HG03039 (cell line): ENCODE measurements around the gene ZNF586.
"Not testable (repeated sequence)": the region's sequence is repeated elsewhere in the genome, so short reads cannot be mapped to it uniquely, and the experiment has no call there.

Source experiments
- ATAC-seq: cut with Tn5 transposase; IDR thresholded peaks from one replicate; pipeline ENCODE4 v1.9.1; 2021; ENCODE audit warnings: mild to moderate bottlenecking, moderate library complexity; ENCODE audit not compliant: unreplicated experiment

Gene ZNF586

DNA sequence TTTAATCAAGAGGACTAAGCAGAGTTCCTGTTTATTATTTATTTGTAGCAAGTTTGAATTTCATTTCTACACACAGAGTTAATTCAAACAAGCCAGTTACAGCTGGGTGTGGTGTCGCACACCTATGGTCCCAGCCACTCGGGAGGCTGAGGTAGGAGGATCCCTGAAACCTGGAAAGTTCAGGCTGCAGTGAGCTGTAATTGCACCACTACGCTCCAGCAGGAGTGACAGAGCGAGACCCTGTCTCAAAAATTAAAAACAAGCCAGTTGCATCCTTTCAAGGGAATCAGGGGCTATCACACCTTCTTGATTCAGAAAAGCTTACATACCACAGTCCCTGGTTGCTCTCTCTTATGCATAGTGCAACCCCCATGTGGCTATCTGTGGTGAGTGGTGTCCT lies 19.8 kb downstream of the ZNF586 start:
- no peak for ATAC-seq

- not testable (repeated sequence) for ATAC-seq
Observed at GRCh38 chr19:57796580-57796979, 27.1 kb downstream of the ZNF586 start.

GRCh38 chr19:57800696-57801095 lies 31.2 kb downstream of the ZNF586 start:
- no peak for ATAC-seq

- ATAC-seq = no peak
Observed at GRCh38 chr19:57802269-57802668, 32.8 kb downstream of the ZNF586 start.

GRCh38 chr19:57803265-57803593 lies 33.8 kb downstream of the ZNF586 start:
- ATAC-seq = no peak

GRCh38 chr19:57803594-57804325 lies 34.3 kb downstream of the ZNF586 start:
- ATAC-seq = no peak

- no peak for ATAC-seq
Observed at GRCh38 chr19:57807541-57807940, 38.1 kb downstream of the ZNF586 start.

DNA sequence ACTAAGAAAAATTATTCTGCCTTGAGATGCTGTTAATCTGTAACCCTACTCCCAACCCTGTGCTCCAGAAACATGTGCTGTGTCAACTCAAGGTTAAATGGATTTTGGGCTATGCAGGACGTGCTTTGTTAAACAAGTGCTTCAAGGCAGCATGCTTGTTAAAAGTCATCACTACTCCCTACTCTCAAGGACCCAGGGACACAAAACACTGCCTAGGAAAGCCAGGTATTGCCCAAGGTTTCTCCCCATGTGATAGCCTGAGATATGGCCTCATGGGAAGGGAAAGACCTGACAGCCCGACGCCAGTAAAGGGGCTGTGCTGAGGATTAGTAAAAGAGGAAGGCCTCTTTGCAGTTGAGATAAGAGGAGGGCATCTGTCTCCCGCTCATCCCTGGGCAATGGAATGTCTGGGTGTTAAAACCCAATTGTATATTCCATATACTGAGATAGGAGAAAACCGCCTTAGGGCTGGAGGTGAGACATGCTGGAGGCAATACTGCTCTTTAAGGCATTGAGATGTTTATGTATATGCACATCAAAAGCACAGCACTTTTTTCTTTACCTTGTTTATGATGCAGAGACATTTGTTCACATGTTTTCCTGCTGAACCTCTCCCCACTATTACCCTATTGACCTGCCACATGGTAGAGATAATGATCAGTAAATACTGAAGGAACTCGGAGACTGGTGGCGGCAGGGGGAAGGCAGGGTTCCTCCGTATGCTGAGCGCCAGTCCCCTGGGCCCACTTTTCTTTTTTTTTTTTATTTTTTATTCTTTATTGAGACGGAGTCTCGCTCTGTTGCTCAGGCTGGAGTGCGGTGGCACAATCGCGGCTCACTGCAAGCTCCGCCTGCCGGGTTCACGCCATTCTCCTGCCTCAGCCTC lies 41.2 kb downstream of the ZNF586 start:
- not testable (repeated sequence) for ATAC-seq

DNA sequence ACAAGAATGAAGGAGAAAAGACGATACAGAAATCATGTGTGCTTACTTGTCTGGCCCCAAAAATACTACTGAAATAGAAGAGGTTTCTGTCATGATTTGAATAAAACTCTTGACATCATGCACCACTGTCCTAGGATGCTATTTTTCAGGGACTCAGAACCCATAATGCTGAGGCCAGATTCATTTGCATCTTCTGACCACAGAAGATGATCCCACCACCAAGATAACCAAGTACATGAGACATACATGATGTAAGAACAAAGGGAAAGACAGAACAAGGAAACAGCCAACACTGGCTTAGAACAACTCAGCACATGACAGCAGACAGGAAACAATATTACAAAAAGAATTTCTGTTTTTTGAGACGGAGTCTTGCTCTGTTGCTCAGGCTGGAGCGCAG lies 42.8 kb downstream of the ZNF586 start:
- ATAC-seq = peak; percentile 38

DNA sequence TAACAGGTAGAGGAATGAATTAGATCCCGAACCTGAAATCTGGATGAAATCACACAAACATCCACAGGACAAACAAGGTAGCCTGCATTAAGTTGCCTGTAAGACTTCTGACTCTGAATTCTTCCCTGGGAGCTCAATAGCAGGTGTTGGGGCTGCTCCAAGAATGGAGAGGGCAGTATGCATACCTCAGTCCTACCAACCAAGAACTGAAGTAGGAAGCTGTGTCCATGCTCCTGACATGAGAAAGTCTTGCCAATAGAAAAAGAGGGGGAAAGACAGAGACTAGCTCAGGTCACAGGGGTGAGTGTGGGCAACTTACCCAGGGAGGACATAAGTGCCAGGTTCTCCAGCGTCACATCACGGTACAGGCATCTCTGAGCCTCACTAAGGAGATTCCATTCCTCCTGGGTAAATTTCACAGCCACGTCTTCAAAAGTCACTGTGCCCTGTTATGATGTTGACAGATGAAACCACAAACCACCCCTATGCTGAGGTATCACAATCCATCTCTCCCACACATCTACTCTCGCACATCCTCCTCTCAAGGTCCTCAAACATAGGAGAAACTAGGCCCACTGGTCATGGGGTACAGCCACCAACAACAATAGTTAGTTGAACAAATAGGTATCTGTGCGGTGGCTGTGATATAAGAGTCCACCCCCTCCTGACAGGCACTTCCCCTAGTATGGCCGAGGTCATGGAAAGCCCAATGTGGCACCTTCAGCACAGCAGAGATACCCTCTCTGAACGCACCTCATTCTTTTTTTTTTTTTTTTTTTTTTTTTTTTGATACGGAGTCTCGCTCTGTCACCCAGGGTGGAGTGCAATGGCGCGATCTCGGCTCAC lies 43.7 kb downstream of the ZNF586 start:
- ATAC-seq = not testable (repeated sequence)

- no peak for ATAC-seq
Observed at GRCh38 chr19:57813919-57814504, 44.5 kb downstream of the ZNF586 start.

GRCh38 chr19:57814505-57815246 lies 45.2 kb downstream of the ZNF586 start, which contains the start of gene ZNF552:
ZNF552 (minus strand) TSS chr19:57814913; CDS start chr19:57814743, 170 bp downstream.
- peak; percentile 56 for ATAC-seq

- ATAC-seq = no peak
Observed at GRCh38 chr19:57815247-57816075, 46.0 kb downstream of the ZNF586 start.

- ATAC-seq = no peak
Observed at GRCh38 chr19:57816652-57817051, 47.2 kb downstream of the ZNF586 start.

GRCh38 chr19:57817976-57818375 lies 48.5 kb downstream of the ZNF586 start:
- ATAC-seq = no peak

DNA sequence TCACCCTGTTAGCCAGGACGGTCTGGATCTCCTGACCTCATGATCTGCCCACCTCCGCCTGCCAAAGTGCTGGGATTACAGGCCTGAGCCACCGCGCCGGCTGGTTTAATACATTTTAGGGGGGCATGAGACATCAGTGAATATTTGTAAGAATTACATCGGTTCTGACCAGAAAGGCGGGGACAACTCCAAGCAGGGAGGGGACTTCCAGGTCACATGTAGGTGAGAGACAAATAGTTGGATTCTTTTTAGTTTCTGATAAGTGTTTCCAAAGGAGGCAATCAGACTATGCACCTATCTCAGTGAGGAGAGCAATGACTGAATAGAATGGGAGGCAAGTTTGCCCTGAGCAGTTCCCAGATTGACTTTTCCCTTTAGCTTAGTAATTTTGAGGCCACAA lies 48.9 kb downstream of the ZNF586 start:
- ATAC-seq = no peak

- peak; percentile 69 for ATAC-seq
Observed at GRCh38 chr19:57819475-57820148, 50.1 kb downstream of the ZNF586 start.

DNA sequence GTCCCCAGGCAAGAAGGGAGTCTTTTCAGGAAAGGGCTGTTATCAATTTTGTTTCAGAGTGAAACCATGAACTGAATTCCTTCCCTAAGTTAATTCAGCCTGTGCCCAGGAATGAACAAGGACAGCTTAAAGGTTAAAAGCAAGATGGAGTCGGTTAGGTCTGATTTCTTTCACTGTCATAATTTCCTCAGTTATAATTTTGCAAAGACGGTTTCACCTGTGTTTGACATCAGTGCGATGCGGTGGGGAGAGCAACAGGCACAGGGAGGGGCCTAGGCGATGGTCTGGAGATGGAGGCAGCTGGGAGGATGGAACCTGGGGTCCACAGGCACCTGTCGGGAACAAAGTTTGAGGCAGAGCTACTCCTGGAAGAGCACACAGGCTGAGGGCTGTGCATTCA lies 51.1 kb downstream of the ZNF586 start:
- ATAC-seq = no peak

GRCh38 chr19:57821095-57821494 lies 51.6 kb downstream of the ZNF586 start:
- not testable (repeated sequence) for ATAC-seq
